Psoas muscle (tissue), 8 donors: ENCODE measurements around the gene IFT20. TPM values are rescaled to one million over a fixed set of nuclear protein-coding genes. Genes with fewer than 3 reads are reported as not detected.
A peak's percentile ranks its signal among the peaks of the same experiment; 100 is the strongest.

Experiments
- ATAC-seq, 4 donors: fragments of 200-7000 bp; cut with Tn5 transposase; one replicate each; pipeline ENCODE4 v1.9.1; 2020; ENCODE audit warnings: moderate library complexity in 3 of 4, mild to moderate bottlenecking in 2 of 4
- DNase-seq, 2 donors: peaks; one replicate each; pipeline ENCODE4 v3.0.0-alpha.2; 2020
- H3K27ac ChIP-seq: fragments of 200-600 bp; one replicate; pipeline ENCODE4 v1.8.0; 2022
- H3K27me3 ChIP-seq, 3 donors: fragments of 200-600 bp in 1 of 3; one replicate each; pipeline versions ENCODE4 v1.6.1 to v1.8.0; 2013 to 2022; ENCODE audit warnings: low read length in 2 of 3, mild to moderate bottlenecking in 2 of 3, moderate library complexity in 1 of 3; ENCODE audit not compliant: insufficient read depth in 3 of 3
- H3K36me3 ChIP-seq, 2 donors: fragments of 200-600 bp in 1 of 2; one replicate each; pipeline versions ENCODE4 v1.6.1 to v1.8.0; 2013 to 2022; ENCODE audit warnings: low read depth in 1 of 2, mild to moderate bottlenecking in 1 of 2, moderate library complexity in 1 of 2; ENCODE audit not compliant: insufficient read depth in 1 of 2
- H3K4me1 ChIP-seq: fragments of 200-600 bp; one replicate; pipeline ENCODE4 v1.8.0; 2022
- H3K4me3 ChIP-seq: fragments of 200-600 bp; one replicate; pipeline ENCODE4 v1.8.0; 2022; ENCODE audit warnings: mild to moderate bottlenecking
- H3K9me3 ChIP-seq: fragments of 200-600 bp; one replicate; pipeline ENCODE4 v1.8.0; 2022
- CTCF ChIP-seq: fragments of 200-600 bp; IDR thresholded peaks from one replicate; pipeline ENCODE4 v1.8.0; 2022; ENCODE audit warnings: antibody characterized with exemption
- WGBS, 3 donors: extraction: QIAGEN DNeasy Blood & Tissue Kit; methylation state at CpG; one replicate each; pipeline versions ENCODE4 v1.1.6 to v1.1.7; 2013; 5-methylcytosine and 5-hydroxymethylcytosine counted together
- intact Hi-C, 2 donors: fragments of 100-400 bp; cut with DNase I; formaldehyde crosslinking; loops; one replicate each; pipeline versions ENCODE4 v1.11.0 to v1.14.2; 2022
- polyA plus RNA-seq, 3 donors: library from polyadenylated mRNA; stranded (reverse); fragments of 200-250 nt; gene quantifications; one replicate each; pipeline ENCODE4 v1.2.3, GENCODE V29; 2013
- total RNA-seq, 4 donors: library from RNA; stranded (reverse); fragmentation: NEBNext Ultra II Directional in 2 of 4; extraction: Animal tissue kit (Norgen Biotek cat#: 25700) in 2 of 4; gene quantifications; one replicate each; pipeline versions ENCODE4 v1.2.1 to v1.2.4, GENCODE V29; 2021 to 2023
- donor health status: healthy with polysubstance abuse.
- donor health status: DM: no; HTN: no; CAD: no; lungs with moderate emphysema.
- donor health status: Bipolar disorder and iron deficiency.
- donor health status: healthy.
- donor health status: DM: yes; HTN: yes; CAD: no.
- donor health status: DM: no; HTN: no; CAD: no.
- donor health status: DM: no; HTN: no; CAD: no.
- donor health status: DM: yes; HTN: yes; CAD: no.

IFT20 gene
- total and polyA plus RNA-seq, 7 donors = 4.4 to 32.1 (median 6.3) TPM

GRCh38 chr17:28379814-28380801 lies 44.8 kb upstream of the IFT20 start:
- ATAC-seq (no peak), DNase-seq (no peak)
- Histone ChIP-seq H3K27me3 (peaks cover 0 to 5% (median 0%) of the 10 kb centered on the region in 3 donors), H3K4me1 (no peaks in the 10 kb centered on the region), H3K36me3 (no peaks in the 10 kb centered on the region), H3K27ac (no peak overlapping the region), H3K4me3 (no peak overlapping the region), H3K9me3 (no peaks in the 10 kb centered on the region)
- TF ChIP-seq CTCF = no peak
- intact Hi-C loops = no loop called here
- 70 to 84% (median 81%) methylated on average over 10 of the region's 10 CpGs for WGBS, 3 donors

- no peaks in the 10 kb centered on the region for H3K36me3 ChIP-seq
- 61 to 69% (median 63%) methylated on average over 6 of the region's 6 CpGs for WGBS, 3 donors
- intact Hi-C loops = no loop called here
- H3K9me3 ChIP-seq = no peaks in the 10 kb centered on the region
- peak overlapping the region; percentile 73 for H3K4me3 ChIP-seq
- H3K4me1 ChIP-seq = peaks cover 12% of the 10 kb centered on the region
- no peaks in the 10 kb centered on the region for H3K27me3 ChIP-seq
- ATAC-seq (no peak), DNase-seq (no peak)
- H3K27ac ChIP-seq = no peak overlapping the region
- no peak for TF ChIP-seq CTCF
These were observed 37.6 kb upstream of the IFT20 start for GRCh38 chr17:28372945-28373274.

GRCh38 chr17:28372203-28372944 lies 37.1 kb upstream of the IFT20 start:
- intact Hi-C loops = no loop called here
- no peaks in the 10 kb centered on the region for H3K9me3 ChIP-seq
- no peaks in the 10 kb centered on the region for H3K36me3 ChIP-seq
- 6 to 17% (median 9%) methylated on average over 35 to 53 of the region's 53 CpGs for WGBS, 3 donors
- peak overlapping the region; percentile 73 for H3K4me3 ChIP-seq
- no peak for TF ChIP-seq CTCF
- DNase-seq = peak in 1 of 2 donors; percentile 42
- peak; percentile 8 to 31 (median 24) for ATAC-seq
- peaks cover 12% of the 10 kb centered on the region for H3K4me1 ChIP-seq
- H3K27ac ChIP-seq = no peak overlapping the region
- no peaks in the 10 kb centered on the region for H3K27me3 ChIP-seq

GRCh38 chr17:28371245-28372202 lies 36.3 kb upstream of the IFT20 start, which contains the start of gene SARM1:
TSS of gene SARM1 (plus strand) at chr17:28371694. CDS start at chr17:28372033, 339 bp downstream.
- peak; percentile 70 to 85 (median 76) for ATAC-seq
- intact Hi-C loops = no loop called here
- WGBS, 3 donors = 1% methylated on average over 60 to 80 of the region's 80 CpGs
- Histone ChIP-seq H3K9me3 (no peaks in the 10 kb centered on the region), H3K27ac (peak within 1 kb of the TSS; percentile 38), H3K36me3 (no peaks in the 10 kb centered on the region), H3K27me3 (no peaks in the 10 kb centered on the region), H3K4me3 (peak within 1 kb of the TSS; percentile 73), H3K4me1 (peaks cover 12% of the 10 kb centered on the region)
- TF ChIP-seq CTCF = no peak
- peak; percentile 86 to 89 for DNase-seq
